H9 (cell line): Measurements from ENCODE around the gene ADGB. TPM values are rescaled to one million over a fixed set of nuclear protein-coding genes. Genes with fewer than 3 reads are reported as not detected.

Experiments
- DNase-seq: peaks from one replicate; pipeline ENCODE4 v3.0.0-alpha.2; 2017
- H2AFZ ChIP-seq: one replicate; pipeline ENCODE4 v1.6.1; 2013; ENCODE audit warnings: mild to moderate bottlenecking, low read length, control low read depth, moderate library complexity
- H2AK5ac ChIP-seq: 2 replicates; pipeline ENCODE4 v1.6.1; 2013; ENCODE audit warnings: low read length, control low read depth, mixed read lengths; ENCODE audit not compliant: insufficient read length
- H2BK120ac ChIP-seq: one replicate; pipeline ENCODE4 v1.6.1; 2013; ENCODE audit warnings: low read depth, mild to moderate bottlenecking, low read length, control low read depth, inconsistent platforms; ENCODE audit not compliant: poor library complexity, severe bottlenecking
- H2BK12ac ChIP-seq: 2 replicates; pipeline ENCODE4 v1.6.1; 2013; ENCODE audit warnings: low read length, control low read depth, mixed read lengths, low read depth; ENCODE audit not compliant: insufficient read length
- H2BK15ac ChIP-seq: 2 replicates; pipeline ENCODE4 v1.6.1; 2013; ENCODE audit warnings: low read depth, low read length, control low read depth
- H2BK20ac ChIP-seq: one replicate; pipeline ENCODE4 v1.6.1; 2013; ENCODE audit warnings: low read depth, mild to moderate bottlenecking, low read length, control low read depth, inconsistent platforms; ENCODE audit not compliant: poor library complexity, severe bottlenecking
- H2BK5ac ChIP-seq: 2 replicates; pipeline ENCODE4 v1.6.1; 2013; ENCODE audit warnings: low read length, control low read depth, mixed read lengths; ENCODE audit not compliant: insufficient read length
- H3K14ac ChIP-seq: 2 replicates; pipeline ENCODE4 v1.6.1; 2013; ENCODE audit warnings: low read length, control low read depth; ENCODE audit not compliant: insufficient read depth
- H3K18ac ChIP-seq: 2 replicates; pipeline ENCODE4 v1.6.1; 2013; ENCODE audit warnings: low read depth, mild to moderate bottlenecking, mixed read lengths, low read length, control low read depth; ENCODE audit not compliant: insufficient read length
- H3K23ac ChIP-seq: 2 replicates; pipeline ENCODE4 v1.6.1; 2013; ENCODE audit warnings: low read length, control low read depth, mixed read lengths, low read depth; ENCODE audit not compliant: insufficient read length
- H3K23me2 ChIP-seq: 2 replicates; pipeline ENCODE4 v1.6.1; 2013; ENCODE audit warnings: low read depth, mild to moderate bottlenecking, mixed read lengths, low read length, control low read depth; ENCODE audit not compliant: insufficient read length, poor library complexity, severe bottlenecking
- H3K27ac ChIP-seq: 2 replicates; pipeline ENCODE4 v1.5.1; 2013; ENCODE audit warnings: low read length, control low read depth, mixed read lengths, low read depth; ENCODE audit not compliant: insufficient read length
- H3K27me3 ChIP-seq: 2 replicates; pipeline ENCODE4 v1.6.1; 2013; ENCODE audit warnings: low read length, control low read depth, inconsistent platforms; ENCODE audit not compliant: insufficient read depth
- H3K4ac ChIP-seq: 2 replicates; pipeline ENCODE4 v1.6.1; 2013; ENCODE audit warnings: low read depth, mild to moderate bottlenecking, control low read depth, inconsistent platforms, low read length, moderate library complexity
- H3K4me1 ChIP-seq: 2 replicates; pipeline ENCODE4 v1.6.1; 2013; ENCODE audit warnings: low read length, control low read depth, inconsistent platforms; ENCODE audit not compliant: insufficient read depth
- H3K4me2 ChIP-seq: 2 replicates; pipeline ENCODE4 v1.6.1; 2013; ENCODE audit warnings: low read length, control low read depth, mixed read lengths; ENCODE audit not compliant: insufficient read length, insufficient read depth
- H3K56ac ChIP-seq: 2 replicates; pipeline ENCODE4 v1.6.1; 2013; ENCODE audit warnings: low read depth, mild to moderate bottlenecking, mixed read lengths, low read length, control low read depth; ENCODE audit not compliant: insufficient read length
- H3K79me1 ChIP-seq: 2 replicates; pipeline ENCODE4 v1.6.1; 2013; ENCODE audit warnings: low read depth, mild to moderate bottlenecking, moderate library complexity, low read length, control low read depth, inconsistent platforms; ENCODE audit not compliant: insufficient read depth, poor library complexity, severe bottlenecking
- H3K79me2 ChIP-seq: 2 replicates; pipeline ENCODE4 v1.6.1; 2013; ENCODE audit warnings: low read length, control low read depth, inconsistent platforms; ENCODE audit not compliant: insufficient read depth
- H3K9ac ChIP-seq: 2 replicates; pipeline ENCODE4 v1.6.1; 2013; ENCODE audit warnings: low read length, control low read depth, mixed read lengths; ENCODE audit not compliant: insufficient read length; ENCODE audit errors: extremely low read depth
- H3K9me3 ChIP-seq: one replicate; pipeline ENCODE4 v1.6.1; 2013; ENCODE audit warnings: low read depth, low read length, inconsistent platforms; ENCODE audit not compliant: control insufficient read depth
- H3T11ph ChIP-seq: one replicate; pipeline ENCODE4 v1.6.1; 2013; ENCODE audit warnings: mild to moderate bottlenecking, low read length, control low read depth, inconsistent platforms
- H4K20me1 ChIP-seq: one replicate; pipeline ENCODE4 v1.6.1; 2013; ENCODE audit not compliant: control insufficient read depth, insufficient read length, insufficient read depth
- H4K5ac ChIP-seq: 2 replicates; pipeline ENCODE4 v1.6.1; 2013; ENCODE audit warnings: low read depth, mild to moderate bottlenecking, mixed read lengths, low read length, control low read depth; ENCODE audit not compliant: insufficient read length
- H4K8ac ChIP-seq: replicated peaks from 2 replicates; pipeline ENCODE4 v1.6.1; 2013; ENCODE audit warnings: low read length, control low read depth, mixed read lengths, low read depth; ENCODE audit not compliant: insufficient read length
- H4K91ac ChIP-seq: 2 replicates; pipeline ENCODE4 v1.6.1; 2013; ENCODE audit warnings: low read depth, mild to moderate bottlenecking, moderate library complexity, mixed read lengths, low read length, control low read depth; ENCODE audit not compliant: insufficient read length
- H3K27ac Mint-ChIP-seq, 3 experiments: 2 replicates in 2 of 3; 3 replicates in 1 of 3; pipeline ENCODE4 v1.8.0; 2020 to 2021; ENCODE audit warnings: mixed read lengths in 3 of 3, mild to moderate bottlenecking in 1 of 3, moderate library complexity in 1 of 3
- H3K27me3 Mint-ChIP-seq: 2 replicates; pipeline ENCODE4 v1.8.0; 2021; ENCODE audit warnings: low read depth, mild to moderate bottlenecking, moderate library complexity, mixed read lengths
- H3K36me3 Mint-ChIP-seq, 3 experiments: 2 replicates in 2 of 3; 3 replicates in 1 of 3; pipeline ENCODE4 v1.8.0; 2020 to 2021; ENCODE audit warnings: low read depth in 3 of 3, mixed read lengths in 3 of 3; ENCODE audit not compliant: insufficient read depth in 1 of 3
- H3K4me1 Mint-ChIP-seq, 2 experiments: 2 replicates each; pipeline ENCODE4 v1.8.0; 2020; ENCODE audit warnings: mixed read lengths in 2 of 2
- H3K4me3 Mint-ChIP-seq, 2 experiments: 2 replicates in 1 of 2; 3 replicates in 1 of 2; pipeline ENCODE4 v1.8.0; 2020 to 2021; ENCODE audit warnings: mild to moderate bottlenecking in 2 of 2, mixed read lengths in 2 of 2, moderate library complexity in 1 of 2
- H3K9me3 Mint-ChIP-seq, 2 experiments: 2 replicates in 1 of 2; 3 replicates in 1 of 2; pipeline ENCODE4 v1.8.0; 2020; ENCODE audit warnings: mild to moderate bottlenecking in 2 of 2, mixed read lengths in 2 of 2, moderate library complexity in 1 of 2
- CTCF ChIP-seq: fragments of 200-600 bp; sonication (generic); conservative IDR thresholded peaks from 3 replicates; pipeline ENCODE4 v1.8.0; 2021; ENCODE audit warnings: antibody characterized with exemption, mild to moderate bottlenecking
- total RNA-seq: library from RNA; stranded (reverse); gene quantifications from 2 replicates; pipeline ENCODE4 v1.2.1, GENCODE V29; 2021

The ADGB gene
- total RNA-seq, 1 experiment from 2014 or later: not detected

- H3K9ac ChIP-seq: no peak overlapping the region
- Mint-ChIP-seq H3K4me1 (peaks cover 8 to 10% of the 10 kb centered on the region in 2 experiments), H3K9me3 (peaks cover 0 to under 1% of the 10 kb centered on the region in 2 experiments; a peak in 2 of 5 replicates), H3K4me3 (no peak overlapping the region), H3K27ac (peak overlapping the region in 1 of 3 experiments; percentile 50; a peak in 1 of 7 replicates), H3K36me3 (peaks cover 0 to under 1% (median 0%) of the 10 kb centered on the region in 3 experiments; a peak in 1 of 7 replicates), H3K27me3 (peaks cover 2% of the 10 kb centered on the region; the same call in 1 of the 2 replicates)
- no peak overlapping the region for H3K4ac ChIP-seq
- no peak overlapping the region for H2BK15ac ChIP-seq
- no peak overlapping the region for H2BK120ac ChIP-seq
- H4K8ac ChIP-seq: no peak overlapping the region
- no peak overlapping the region for H3K4me2 ChIP-seq
- H3K56ac ChIP-seq: no peak overlapping the region
- H3K4me1 ChIP-seq: 0 out of 2 replicates have a peak, but pooled peaks cover 5% of the 10 kb centered on the region
- no peak overlapping the region for H4K5ac ChIP-seq
- no peak overlapping the region for H2AFZ ChIP-seq
- H3K27me3 ChIP-seq: no peaks in the 10 kb centered on the region
- no peaks in the 10 kb centered on the region for H3K79me2 ChIP-seq
- no peak overlapping the region for H3T11ph ChIP-seq
- no peaks in the 10 kb centered on the region for H3K79me1 ChIP-seq
- H3K14ac ChIP-seq: no peak overlapping the region
- no peak overlapping the region for H2BK20ac ChIP-seq
- no peak for DNase-seq
- H4K20me1 ChIP-seq: no peaks in the 10 kb centered on the region
- TF ChIP-seq CTCF: no peak
- no peak overlapping the region for H3K23ac ChIP-seq
- H4K91ac ChIP-seq: no peak overlapping the region
- no peak overlapping the region for H2BK12ac ChIP-seq
- H2AK5ac ChIP-seq: no peak overlapping the region
- no peak overlapping the region for H3K27ac ChIP-seq
- no peaks in the 10 kb centered on the region for H3K9me3 ChIP-seq
- no peak overlapping the region for H2BK5ac ChIP-seq
- no peaks in the 10 kb centered on the region for H3K23me2 ChIP-seq
- H3K18ac ChIP-seq: no peak overlapping the region
Measured at GRCh38 chr6:146850981-146851380, 252.2 kb downstream of the ADGB start.
